Activated T-helper 2 cell treated with anti-CD3 and anti-CD28 coated beads, Interferon-gamma antibody, Interleukin-2, Interleukin-4, amounts not matched to agents 10 μg/mL and 5 μg/mL and 100 μg/mL, durations not matched to agents 14 hours and 24 hours and 36 hours (primary cell): Measurements from ENCODE around the gene COMMD10. TPM values are rescaled to one million over a fixed set of nuclear protein-coding genes. Genes with fewer than 3 reads are reported as not detected.

Experiments
- DNase-seq: peaks from one replicate; pipeline ENCODE4 v3.0.0; 2021; ENCODE audit warnings: low spot score
- H3K27ac Mint-ChIP-seq: one replicate; pipeline ENCODE4 v1.8.0; 2021; ENCODE audit warnings: mixed read lengths
- H3K27me3 Mint-ChIP-seq: one replicate; pipeline ENCODE4 v1.8.0; 2021; ENCODE audit warnings: low read depth, mixed read lengths
- H3K36me3 Mint-ChIP-seq: one replicate; pipeline ENCODE4 v1.8.0; 2021; ENCODE audit warnings: low read depth, mixed read lengths
- H3K4me1 Mint-ChIP-seq: one replicate; pipeline ENCODE4 v1.8.0; 2021; ENCODE audit warnings: low read depth, mixed read lengths
- H3K4me3 Mint-ChIP-seq: one replicate; pipeline ENCODE4 v1.8.0; 2021; ENCODE audit warnings: low read depth, mild to moderate bottlenecking, moderate library complexity, mixed read lengths
- H3K9me3 Mint-ChIP-seq: one replicate; pipeline ENCODE4 v1.8.0; 2021; ENCODE audit warnings: mixed read lengths
- intact Hi-C: fragments of 100-400 bp; cut with micrococcal nuclease; formaldehyde crosslinking; loops from one replicate; pipeline ENCODE4 v1.15.1; 2023
- total RNA-seq: library from RNA; stranded (reverse); gene quantifications from 2 replicates; pipeline ENCODE4 v1.2.3, GENCODE V29; 2022

The COMMD10 gene
- total RNA-seq, 1 donor from 2014 or later = 23.6 TPM

GRCh38 chr5:116154931-116155330 lies 70.1 kb downstream of the COMMD10 start:
- no peak for DNase-seq
- no peak overlapping the region for H3K27ac Mint-ChIP-seq
- intact Hi-C loops = no loop called here
- no peaks in the 10 kb centered on the region for H3K9me3 Mint-ChIP-seq
- peaks cover 3% of the 10 kb centered on the region for H3K36me3 Mint-ChIP-seq
- H3K4me1 Mint-ChIP-seq = peaks cover 5% of the 10 kb centered on the region
- H3K27me3 Mint-ChIP-seq = no peaks in the 10 kb centered on the region
- no peak overlapping the region for H3K4me3 Mint-ChIP-seq

GRCh38 chr5:116157902-116158301 lies 73.1 kb downstream of the COMMD10 start:
- Mint-ChIP-seq H3K36me3 (peaks cover 3% of the 10 kb centered on the region), H3K4me3 (no peak overlapping the region), H3K27ac (no peak overlapping the region), H3K4me1 (peaks cover 5% of the 10 kb centered on the region), H3K9me3 (no peaks in the 10 kb centered on the region), H3K27me3 (no peaks in the 10 kb centered on the region)
- no peak for DNase-seq
- intact Hi-C loops = no loop called here

GRCh38 chr5:116159006-116159405 lies 74.2 kb downstream of the COMMD10 start:
- H3K27me3 Mint-ChIP-seq = no peaks in the 10 kb centered on the region
- no peaks in the 10 kb centered on the region for H3K9me3 Mint-ChIP-seq
- no peak for DNase-seq
- intact Hi-C loops = no loop called here
- H3K27ac Mint-ChIP-seq = no peak overlapping the region
- H3K4me1 Mint-ChIP-seq = peaks cover 5% of the 10 kb centered on the region
- H3K4me3 Mint-ChIP-seq = no peak overlapping the region
- peaks cover 3% of the 10 kb centered on the region for H3K36me3 Mint-ChIP-seq

GRCh38 chr5:116174111-116174510 lies 89.3 kb downstream of the COMMD10 start:
- DNase-seq = no peak
- peaks cover 18% of the 10 kb centered on the region for H3K9me3 Mint-ChIP-seq
- H3K27me3 Mint-ChIP-seq = no peaks in the 10 kb centered on the region
- H3K4me3 Mint-ChIP-seq = no peak overlapping the region
- intact Hi-C loops = no loop called here
- no peak overlapping the region for H3K27ac Mint-ChIP-seq
- H3K36me3 Mint-ChIP-seq = no peaks in the 10 kb centered on the region
- no peaks in the 10 kb centered on the region for H3K4me1 Mint-ChIP-seq

- Mint-ChIP-seq H3K9me3 (peaks cover 7% of the 10 kb centered on the region), H3K36me3 (no peaks in the 10 kb centered on the region), H3K27ac (no peak overlapping the region), H3K4me3 (no peak overlapping the region), H3K27me3 (no peaks in the 10 kb centered on the region), H3K4me1 (no peaks in the 10 kb centered on the region)
- intact Hi-C loops = no loop called here
- no peak for DNase-seq
Observed at GRCh38 chr5:116176121-116176520, 91.3 kb downstream of the COMMD10 start.

- intact Hi-C loops = no loop called here
- Mint-ChIP-seq H3K27me3 (no peaks in the 10 kb centered on the region), H3K4me1 (no peaks in the 10 kb centered on the region), H3K27ac (no peak overlapping the region), H3K4me3 (no peak overlapping the region), H3K9me3 (peaks cover 4% of the 10 kb centered on the region), H3K36me3 (no peaks in the 10 kb centered on the region)
- DNase-seq = no peak
Observed at GRCh38 chr5:116178925-116179324, 94.1 kb downstream of the COMMD10 start.

GRCh38 chr5:116209166-116209565 lies 124.3 kb downstream of the COMMD10 start:
- intact Hi-C loops = no loop called here
- no peaks in the 10 kb centered on the region for H3K27me3 Mint-ChIP-seq
- no peaks in the 10 kb centered on the region for H3K4me1 Mint-ChIP-seq
- no peak for DNase-seq
- no peak overlapping the region for H3K4me3 Mint-ChIP-seq
- H3K36me3 Mint-ChIP-seq = no peaks in the 10 kb centered on the region
- no peaks in the 10 kb centered on the region for H3K9me3 Mint-ChIP-seq
- no peak overlapping the region for H3K27ac Mint-ChIP-seq

- intact Hi-C loops = no loop called here
- Mint-ChIP-seq H3K9me3 (no peaks in the 10 kb centered on the region), H3K36me3 (no peaks in the 10 kb centered on the region), H3K27ac (no peak overlapping the region), H3K4me3 (no peak overlapping the region), H3K27me3 (no peaks in the 10 kb centered on the region), H3K4me1 (no peaks in the 10 kb centered on the region)
- no peak for DNase-seq
Observed at GRCh38 chr5:116212225-116212624, 127.4 kb downstream of the COMMD10 start.

GRCh38 chr5:116216246-116216645 lies 131.4 kb downstream of the COMMD10 start:
- H3K36me3 Mint-ChIP-seq = no peaks in the 10 kb centered on the region
- no peaks in the 10 kb centered on the region for H3K4me1 Mint-ChIP-seq
- intact Hi-C loops = no loop called here
- no peaks in the 10 kb centered on the region for H3K9me3 Mint-ChIP-seq
- no peak for DNase-seq
- H3K4me3 Mint-ChIP-seq = no peak overlapping the region
- no peaks in the 10 kb centered on the region for H3K27me3 Mint-ChIP-seq
- no peak overlapping the region for H3K27ac Mint-ChIP-seq

- Mint-ChIP-seq H3K4me1 (peaks cover 2% of the 10 kb centered on the region), H3K9me3 (peaks cover 5% of the 10 kb centered on the region), H3K27me3 (no peaks in the 10 kb centered on the region), H3K27ac (no peak overlapping the region), H3K36me3 (peaks cover 3% of the 10 kb centered on the region), H3K4me3 (no peak overlapping the region)
- no peak for DNase-seq
- intact Hi-C loops = no loop called here
Observed at GRCh38 chr5:116225281-116225922, 140.6 kb downstream of the COMMD10 start.

- H3K4me3 Mint-ChIP-seq = no peak overlapping the region
- H3K36me3 Mint-ChIP-seq = peaks cover 3% of the 10 kb centered on the region
- H3K27me3 Mint-ChIP-seq = no peaks in the 10 kb centered on the region
- DNase-seq = no peak
- H3K27ac Mint-ChIP-seq = no peak overlapping the region
- H3K4me1 Mint-ChIP-seq = peaks cover 2% of the 10 kb centered on the region
- H3K9me3 Mint-ChIP-seq = peaks cover 4% of the 10 kb centered on the region
- intact Hi-C loops = no loop called here
Observed at GRCh38 chr5:116229131-116229689, 144.4 kb downstream of the COMMD10 start.

- no peak overlapping the region for H3K4me3 Mint-ChIP-seq
- H3K27ac Mint-ChIP-seq = no peak overlapping the region
- DNase-seq = no peak
- H3K36me3 Mint-ChIP-seq = no peaks in the 10 kb centered on the region
- H3K4me1 Mint-ChIP-seq = no peaks in the 10 kb centered on the region
- intact Hi-C loops = no loop called here
- H3K9me3 Mint-ChIP-seq = no peaks in the 10 kb centered on the region
- H3K27me3 Mint-ChIP-seq = no peaks in the 10 kb centered on the region
Observed at GRCh38 chr5:116231288-116231687, 146.5 kb downstream of the COMMD10 start.

GRCh38 chr5:116234681-116235080 lies 149.9 kb downstream of the COMMD10 start:
- DNase-seq = no peak
- no peaks in the 10 kb centered on the region for H3K36me3 Mint-ChIP-seq
- no peak overlapping the region for H3K27ac Mint-ChIP-seq
- intact Hi-C loops = no loop called here
- no peaks in the 10 kb centered on the region for H3K9me3 Mint-ChIP-seq
- no peaks in the 10 kb centered on the region for H3K4me1 Mint-ChIP-seq
- no peak overlapping the region for H3K4me3 Mint-ChIP-seq
- H3K27me3 Mint-ChIP-seq = no peaks in the 10 kb centered on the region
